Breast epithelium (tissue), 4 donors: ENCODE measurements around the gene KLHL10. TPM values are rescaled to one million over a fixed set of nuclear protein-coding genes. Genes with fewer than 3 reads are reported as not detected.
A peak's percentile ranks its signal among the peaks of the same experiment; 100 is the strongest.

ENCODE experiments used
- DNase-seq, 2 donors: peaks; one replicate each; pipeline ENCODE4 v3.0.0-alpha.2; 2019; ENCODE audit warnings: low spot score in 2 of 2
- H3K27ac ChIP-seq, 2 donors: fragments of 200-600 bp; sonication (generic) in 1 of 2; one replicate each; pipeline ENCODE4 v1.5.1; 2016 to 2019; ENCODE audit warnings: mild to moderate bottlenecking in 1 of 2
- H3K27me3 ChIP-seq, 2 donors: fragments of 200-600 bp; sonication (generic) in 1 of 2; one replicate each; pipeline versions ENCODE4 v1.5.1 to v1.6.0; 2017 to 2019; ENCODE audit warnings: control low read depth in 1 of 2, mild to moderate bottlenecking in 1 of 2
- H3K36me3 ChIP-seq: fragments of 200-600 bp; one replicate; pipeline ENCODE4 v1.5.1; 2019
- H3K4me1 ChIP-seq, 2 donors: fragments of 200-600 bp; sonication (generic); one replicate each; pipeline ENCODE4 v1.5.1; 2016 to 2019; ENCODE audit warnings: control low read depth in 1 of 2
- H3K4me3 ChIP-seq, 3 donors: fragments of 200-600 bp; sonication (generic); 1 replicate in 2 of 3; 2 replicates in 1 of 3; pipeline ENCODE4 v1.5.1; 2016 to 2019; ENCODE audit warnings: mild to moderate bottlenecking in 3 of 3, moderate library complexity in 2 of 3
- H3K9me3 ChIP-seq, 2 donors: fragments of 200-600 bp; sonication (generic) in 1 of 2; one replicate each; pipeline ENCODE4 v1.5.1; 2016 to 2019; ENCODE audit warnings: control low read depth in 1 of 2
- POLR2A ChIP-seq: fragments of 450-650 bp; IDR thresholded peaks from one replicate; pipeline ENCODE4 v1.6.1; 2016; ENCODE audit warnings: antibody characterized with exemption, mild to moderate bottlenecking, moderate library complexity
- POLR2AphosphoS5 ChIP-seq, 3 donors: sonication (generic); formaldehyde crosslinking; IDR thresholded peaks; one replicate each; pipeline ENCODE4 v1.6.1; 2017; ENCODE audit warnings: antibody characterized with exemption in 3 of 3
- intact Hi-C: fragments of 100-400 bp; cut with DNase I; formaldehyde crosslinking; loops from one replicate; pipeline ENCODE4 v1.15.1; 2023; ENCODE audit warnings: low total_unique reads
- total RNA-seq, 3 donors: library from RNA; depleted of rRNA; stranded (reverse); fragments of >200 nt; gene quantifications; one replicate each; pipeline ENCODE4 v1.1.0, GENCODE V29; 2016
- TF ChIP-seq, protein P1 (sequence below), 3 donors: fragments of 450-650 bp; IDR thresholded peaks; one replicate each; pipeline ENCODE4 v1.5.1; 2016 to 2017; ENCODE audit warnings: antibody characterized with exemption in 3 of 3, mild to moderate bottlenecking in 3 of 3, moderate library complexity in 3 of 3

The KLHL10 gene
- under 1 TPM in 2 of 3 donors, not detected in 1; 0.80 to 0.88 TPM for total RNA-seq

DNA sequence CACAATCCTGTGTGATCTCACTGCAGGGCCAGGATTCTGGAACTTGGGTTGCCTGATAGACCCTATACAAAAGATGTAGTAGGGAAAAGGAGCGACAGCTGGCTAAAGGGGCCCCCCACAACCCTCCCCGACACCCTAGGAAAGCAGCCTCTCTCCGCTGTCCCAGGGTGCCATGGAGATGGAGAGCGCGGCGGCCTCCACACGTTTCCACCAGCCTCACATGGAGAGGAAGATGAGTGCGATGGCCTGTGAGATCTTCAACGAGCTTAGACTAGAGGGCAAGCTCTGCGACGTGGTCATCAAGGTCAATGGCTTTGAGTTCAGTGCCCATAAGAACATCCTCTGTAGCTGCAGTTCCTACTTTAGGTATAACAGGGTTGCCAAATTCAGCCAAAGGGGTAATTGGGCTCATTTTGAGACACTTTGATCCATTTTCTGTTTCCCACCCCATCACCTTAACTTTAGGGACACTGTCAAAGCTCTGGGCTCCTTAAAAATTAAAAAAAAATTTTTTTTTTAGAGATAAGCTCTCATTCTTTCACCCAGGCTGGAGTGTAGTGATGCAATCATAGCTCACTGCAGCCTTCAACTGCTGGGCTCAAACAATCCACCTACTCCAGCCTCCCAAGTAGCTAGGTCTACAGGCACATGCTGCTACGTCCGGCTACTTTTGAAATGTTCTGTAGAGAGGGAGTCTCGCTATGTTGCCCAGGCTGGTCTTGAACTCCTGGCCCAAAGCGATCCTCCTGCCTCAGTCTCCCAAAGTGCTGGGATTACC is at the start of gene KLHL10:
TSS of gene KLHL10 (plus strand) at position 65 of the 778 bp plus-strand sequence. CDS start at position 173, 108 bp downstream.
- no peak for DNase-seq
- Histone ChIP-seq H3K27me3 (no peaks in the 10 kb centered on the region), H3K9me3 (no peaks in the 10 kb centered on the region), H3K27ac (peak within 1 kb of the TSS; percentile 83 to 90), H3K36me3 (no peaks in the 10 kb centered on the region), H3K4me1 (no peaks in the 10 kb centered on the region), H3K4me3 (peak within 1 kb of the TSS in 2 of 3 donors; percentile 90 to 94)
- intact Hi-C loops = no loop called here
- TF ChIP-seq POLR2AphosphoS5 (IDR thresholded peaks at IDR 0.05) = no peak

- Histone ChIP-seq H3K4me3 (peak overlapping the region in 2 of 3 donors; percentile 28 to 44), H3K27me3 (no peaks in the 10 kb centered on the region), H3K36me3 (no peaks in the 10 kb centered on the region), H3K9me3 (no peaks in the 10 kb centered on the region), H3K27ac (peak overlapping the region; percentile 89 to 94), H3K4me1 (peaks cover 7 to 18% of the 10 kb centered on the region in 2 donors)
- DNase-seq = peak; percentile 87
- intact Hi-C loops = no loop called here
- TF ChIP-seq POLR2AphosphoS5 (IDR thresholded peaks at IDR 0.05) = peak in 1 of 3 donors; percentile 46
- TF ChIP-seq, protein P1, sequence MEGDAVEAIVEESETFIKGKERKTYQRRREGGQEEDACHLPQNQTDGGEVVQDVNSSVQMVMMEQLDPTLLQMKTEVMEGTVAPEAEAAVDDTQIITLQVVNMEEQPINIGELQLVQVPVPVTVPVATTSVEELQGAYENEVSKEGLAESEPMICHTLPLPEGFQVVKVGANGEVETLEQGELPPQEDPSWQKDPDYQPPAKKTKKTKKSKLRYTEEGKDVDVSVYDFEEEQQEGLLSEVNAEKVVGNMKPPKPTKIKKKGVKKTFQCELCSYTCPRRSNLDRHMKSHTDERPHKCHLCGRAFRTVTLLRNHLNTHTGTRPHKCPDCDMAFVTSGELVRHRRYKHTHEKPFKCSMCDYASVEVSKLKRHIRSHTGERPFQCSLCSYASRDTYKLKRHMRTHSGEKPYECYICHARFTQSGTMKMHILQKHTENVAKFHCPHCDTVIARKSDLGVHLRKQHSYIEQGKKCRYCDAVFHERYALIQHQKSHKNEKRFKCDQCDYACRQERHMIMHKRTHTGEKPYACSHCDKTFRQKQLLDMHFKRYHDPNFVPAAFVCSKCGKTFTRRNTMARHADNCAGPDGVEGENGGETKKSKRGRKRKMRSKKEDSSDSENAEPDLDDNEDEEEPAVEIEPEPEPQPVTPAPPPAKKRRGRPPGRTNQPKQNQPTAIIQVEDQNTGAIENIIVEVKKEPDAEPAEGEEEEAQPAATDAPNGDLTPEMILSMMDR (IDR thresholded peaks at IDR 0.05) = no peak
These were observed 44.5 kb upstream of the KLHL10 start for GRCh38 chr17:41792845-41793783.

DNA sequence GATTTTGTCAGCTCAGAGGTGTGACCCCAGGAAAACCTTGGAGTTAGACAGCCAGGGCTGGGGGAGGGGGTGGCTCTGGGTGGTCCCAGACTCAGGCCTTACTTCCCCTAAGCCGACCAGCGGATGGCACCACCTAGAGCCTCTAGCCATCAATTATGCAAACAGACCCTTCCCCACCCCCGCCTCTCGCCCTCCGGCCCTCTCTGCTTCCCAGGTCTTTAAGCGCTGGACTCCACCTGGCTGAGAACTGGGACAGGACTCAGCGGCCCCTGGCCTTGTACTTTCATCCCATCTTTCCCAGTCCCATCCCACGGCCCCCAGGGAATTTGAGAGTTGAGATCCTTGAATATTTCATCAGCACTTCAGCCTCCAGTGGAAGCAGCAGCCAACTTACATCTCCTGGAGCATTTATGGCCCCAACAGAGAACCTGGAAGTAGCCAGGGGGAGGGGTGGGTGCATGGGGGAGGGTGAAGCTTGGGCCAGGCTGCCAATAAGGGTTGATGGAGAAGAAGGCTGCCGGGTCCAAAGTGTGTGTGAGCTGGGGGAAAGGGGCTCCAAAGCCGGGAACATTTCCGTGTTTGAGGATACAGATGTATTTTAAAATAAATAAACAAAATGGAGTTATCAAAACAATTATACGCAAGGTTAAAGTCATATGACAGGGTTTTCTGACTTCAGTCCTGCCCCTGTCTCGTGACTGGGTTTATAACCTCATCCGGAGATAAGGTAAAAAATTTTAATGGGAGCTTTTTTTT is 43.7 kb upstream of the KLHL10 start:
- Histone ChIP-seq H3K4me1 (peaks cover 7 to 18% of the 10 kb centered on the region in 2 donors), H3K4me3 (peak overlapping the region in 1 of 3 donors; percentile 44), H3K9me3 (no peaks in the 10 kb centered on the region), H3K27ac (peak overlapping the region; percentile 89 to 94), H3K36me3 (no peaks in the 10 kb centered on the region), H3K27me3 (no peaks in the 10 kb centered on the region)
- TF ChIP-seq, protein P1 (IDR thresholded peaks at IDR 0.05) = no peak
- no peak for TF ChIP-seq POLR2AphosphoS5 (IDR thresholded peaks at IDR 0.05)
- TF ChIP-seq POLR2A = no peak
- DNase-seq = no peak
- intact Hi-C loops = no loop called here

DNA sequence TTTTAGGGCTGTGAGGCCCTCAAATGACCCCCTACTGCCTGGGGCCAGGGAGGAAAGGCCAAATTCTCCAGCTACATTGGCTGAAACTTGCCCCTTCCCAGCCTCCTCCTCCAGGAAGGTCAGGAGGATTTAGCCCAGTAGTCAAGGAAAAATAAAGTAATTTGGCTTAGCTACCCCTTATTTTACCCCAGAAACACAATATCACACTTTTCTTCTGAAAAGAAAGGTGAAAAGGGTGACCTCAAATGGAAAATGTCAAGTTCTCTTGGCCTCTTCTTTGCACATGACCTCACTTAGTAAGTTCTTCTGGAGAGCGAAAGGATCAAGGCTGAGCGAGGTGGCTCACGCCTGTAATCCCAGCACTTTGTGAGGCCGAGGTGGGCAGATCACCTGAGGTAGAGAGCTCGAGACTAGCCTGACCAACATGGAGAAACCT is 43.1 kb upstream of the KLHL10 start:
- intact Hi-C loops = no loop called here
- Histone ChIP-seq H3K4me1 (peaks cover 7 to 18% of the 10 kb centered on the region in 2 donors), H3K27ac (peak overlapping the region; percentile 38 to 94), H3K27me3 (no peaks in the 10 kb centered on the region), H3K36me3 (no peaks in the 10 kb centered on the region), H3K9me3 (no peaks in the 10 kb centered on the region), H3K4me3 (no peak overlapping the region)
- no peak for DNase-seq
- no peak for TF ChIP-seq POLR2AphosphoS5 (IDR thresholded peaks at IDR 0.05)
- TF ChIP-seq, protein P1 (IDR thresholded peaks at IDR 0.05) = no peak
- TF ChIP-seq POLR2A = no peak
